HEK293 (cell line): ENCODE results near the gene DDX55.
A peak's percentile ranks its signal among the peaks of the same experiment; 100 is the strongest.

Experiments used
- GFI1B ChIP-seq: fragments of 450-650 bp; formaldehyde crosslinking; IDR thresholded peaks from 2 replicates; pipeline ENCODE4 v1.5.1; 2016; ENCODE audit warnings: missing biosample characterization, missing genetic modification characterization
- KLF16 ChIP-seq: fragments of 450-650 bp; formaldehyde crosslinking; IDR thresholded peaks from 2 replicates; pipeline ENCODE4 v1.5.1; 2017; ENCODE audit warnings: missing biosample characterization, missing genetic modification characterization
- KLF8 ChIP-seq: fragments of 450-650 bp; formaldehyde crosslinking; IDR thresholded peaks from 2 replicates; pipeline ENCODE4 v1.5.1; 2016; ENCODE audit warnings: missing biosample characterization, missing genetic modification characterization
- PRDM1 ChIP-seq: fragments of 450-650 bp; formaldehyde crosslinking; IDR thresholded peaks from 2 replicates; pipeline ENCODE4; 2016; ENCODE audit warnings: missing biosample characterization, missing genetic modification characterization
- SCRT2 ChIP-seq: fragments of 450-650 bp; formaldehyde crosslinking; IDR thresholded peaks from 2 replicates; pipeline ENCODE4 v1.5.1; 2016; ENCODE audit warnings: missing biosample characterization, missing genetic modification characterization
- ZBTB10 ChIP-seq: fragments of 450-650 bp; formaldehyde crosslinking; IDR thresholded peaks from 2 replicates; pipeline ENCODE4 v1.5.1; 2016; ENCODE audit warnings: missing biosample characterization, missing genetic modification characterization
- ZBTB11 ChIP-seq: fragments of 450-650 bp; formaldehyde crosslinking; conservative IDR thresholded peaks from 2 replicates; pipeline ENCODE4 v1.5.1; 2016; ENCODE audit warnings: low read depth, missing biosample characterization, missing genetic modification characterization
- ZFHX2 ChIP-seq: fragments of 450-650 bp; formaldehyde crosslinking; conservative IDR thresholded peaks from 2 replicates; pipeline ENCODE4 v1.5.1; 2016; ENCODE audit warnings: missing biosample characterization, missing genetic modification characterization
- ZFP69B ChIP-seq: fragments of 450-650 bp; formaldehyde crosslinking; IDR thresholded peaks from 2 replicates; pipeline ENCODE4 v1.5.1; 2016; ENCODE audit warnings: missing biosample characterization, missing genetic modification characterization
- ZNF132 ChIP-seq: fragments of 450-650 bp; formaldehyde crosslinking; IDR thresholded peaks from 2 replicates; pipeline ENCODE4 v1.5.1; 2017; ENCODE audit warnings: missing biosample characterization, missing genetic modification characterization, borderline replicate concordance
- ZNF18 ChIP-seq: fragments of 450-650 bp; formaldehyde crosslinking; IDR thresholded peaks from 2 replicates; pipeline ENCODE4 v1.5.1; 2016; ENCODE audit warnings: missing biosample characterization, missing genetic modification characterization
- ZNF26 ChIP-seq: fragments of 450-650 bp; formaldehyde crosslinking; IDR thresholded peaks from 2 replicates; pipeline ENCODE4 v1.5.1; 2016; ENCODE audit warnings: missing biosample characterization, missing genetic modification characterization
- ZNF37A ChIP-seq: fragments of 450-650 bp; IDR thresholded peaks from 2 replicates; pipeline ENCODE4 v1.5.1; 2018; ENCODE audit warnings: missing biosample characterization, missing genetic modification characterization
- ZNF416 ChIP-seq: fragments of 450-650 bp; formaldehyde crosslinking; IDR thresholded peaks from 2 replicates; pipeline ENCODE4 v1.5.1; 2016; ENCODE audit warnings: missing biosample characterization, missing genetic modification characterization
- ZNF488 ChIP-seq: fragments of 450-650 bp; formaldehyde crosslinking; IDR thresholded peaks from 2 replicates; pipeline ENCODE4 v1.5.1; 2016; ENCODE audit warnings: missing biosample characterization, missing genetic modification characterization
- ZNF501 ChIP-seq: fragments of 450-650 bp; formaldehyde crosslinking; IDR thresholded peaks from 2 replicates; pipeline ENCODE4 v1.5.1; 2016; ENCODE audit warnings: missing biosample characterization, missing genetic modification characterization
- ZNF529 ChIP-seq: fragments of 450-650 bp; formaldehyde crosslinking; IDR thresholded peaks from 2 replicates; pipeline ENCODE4 v1.5.1; 2017; ENCODE audit warnings: missing genetic modification characterization, missing biosample characterization; ENCODE audit not compliant: insufficient replicate concordance
- ZNF624 ChIP-seq: fragments of 450-650 bp; formaldehyde crosslinking; IDR thresholded peaks from 2 replicates; pipeline ENCODE4 v1.5.1; 2017; ENCODE audit warnings: missing biosample characterization, missing genetic modification characterization
- ZNF629 ChIP-seq: fragments of 450-650 bp; formaldehyde crosslinking; IDR thresholded peaks from 2 replicates; pipeline ENCODE4 v1.5.1; 2017; ENCODE audit warnings: missing biosample characterization, missing genetic modification characterization
- ZNF654 ChIP-seq: fragments of 450-650 bp; formaldehyde crosslinking; IDR thresholded peaks from 2 replicates; pipeline ENCODE4 v1.5.1; 2016; ENCODE audit warnings: low read depth, missing biosample characterization, missing genetic modification characterization
- ZNF658 ChIP-seq: fragments of 450-650 bp; formaldehyde crosslinking; IDR thresholded peaks from 2 replicates; pipeline ENCODE4; 2016; ENCODE audit warnings: missing biosample characterization, missing genetic modification characterization
- ZNF670 ChIP-seq: fragments of 450-650 bp; formaldehyde crosslinking; IDR thresholded peaks from 2 replicates; pipeline ENCODE4 v1.5.1; 2016; ENCODE audit warnings: missing biosample characterization, missing genetic modification characterization, low read depth
- ZNF837 ChIP-seq: fragments of 450-650 bp; formaldehyde crosslinking; IDR thresholded peaks from 2 replicates; pipeline ENCODE4 v1.5.1; 2016; ENCODE audit warnings: missing biosample characterization, missing genetic modification characterization
- ZSCAN16 ChIP-seq: fragments of 450-650 bp; formaldehyde crosslinking; IDR thresholded peaks from 2 replicates; pipeline ENCODE4 v1.5.1; 2016; ENCODE audit warnings: missing biosample characterization, missing genetic modification characterization
- TF ChIP-seq, protein P1 (sequence below): fragments of 450-650 bp; formaldehyde crosslinking; IDR thresholded peaks from 2 replicates; pipeline ENCODE4 v1.5.1; 2017; ENCODE audit warnings: missing biosample characterization, missing genetic modification characterization
- TF ChIP-seq, protein P2 (sequence below): fragments of 450-650 bp; IDR thresholded peaks from 2 replicates; pipeline ENCODE4 v1.5.1; 2018; ENCODE audit warnings: missing biosample characterization, mild to moderate bottlenecking, missing genetic modification characterization

DDX55 gene

GRCh38 chr12:123633379-123634141, 31.7 kb downstream of the DDX55 start, which contains the start of the genes EIF2B1 and GTF2H3 (continued):
- TF ChIP-seq ZBTB11 (tag by site-specific recombination) (peak; percentile 98), ZNF529 (tag by site-specific recombination) (no peak), KLF8 (tag by site-specific recombination) (peak; percentile 55; the same call in 1 of the 2 replicates), ZBTB10 (tag by site-specific recombination) (peak; percentile 100), ZNF488 (tag by site-specific recombination) (no peak), ZNF416 (tag by site-specific recombination) (no peak), ZFP69B (tag by site-specific recombination) (no peak), ZFHX2 (tag by site-specific recombination) (peak; percentile 76), SCRT2 (tag by site-specific recombination) (peak; percentile 99), ZNF501 (peak; percentile 86), ZNF837 (tag by site-specific recombination) (no peak), ZNF670 (tag by site-specific recombination) (no peak), PRDM1 (tag by site-specific recombination) (no peak), ZNF629 (peak; percentile 97), ZNF654 (tag by site-specific recombination) (no peak), ZNF658 (tag by site-specific recombination) (no peak), ZNF26 (tag by site-specific recombination) (no peak), ZNF132 (tag by site-specific recombination) (no peak), ZNF624 (tag by site-specific recombination) (no peak), ZNF37A (tag by site-specific recombination) (no peak), ZSCAN16 (tag by site-specific recombination) (no peak), KLF16 (tag by site-specific recombination) (peak; percentile 71; the same call in 1 of the 2 replicates), ZNF18 (tag by site-specific recombination) (no peak), GFI1B (tag by site-specific recombination) (no peak)
- TF ChIP-seq, protein P1, sequence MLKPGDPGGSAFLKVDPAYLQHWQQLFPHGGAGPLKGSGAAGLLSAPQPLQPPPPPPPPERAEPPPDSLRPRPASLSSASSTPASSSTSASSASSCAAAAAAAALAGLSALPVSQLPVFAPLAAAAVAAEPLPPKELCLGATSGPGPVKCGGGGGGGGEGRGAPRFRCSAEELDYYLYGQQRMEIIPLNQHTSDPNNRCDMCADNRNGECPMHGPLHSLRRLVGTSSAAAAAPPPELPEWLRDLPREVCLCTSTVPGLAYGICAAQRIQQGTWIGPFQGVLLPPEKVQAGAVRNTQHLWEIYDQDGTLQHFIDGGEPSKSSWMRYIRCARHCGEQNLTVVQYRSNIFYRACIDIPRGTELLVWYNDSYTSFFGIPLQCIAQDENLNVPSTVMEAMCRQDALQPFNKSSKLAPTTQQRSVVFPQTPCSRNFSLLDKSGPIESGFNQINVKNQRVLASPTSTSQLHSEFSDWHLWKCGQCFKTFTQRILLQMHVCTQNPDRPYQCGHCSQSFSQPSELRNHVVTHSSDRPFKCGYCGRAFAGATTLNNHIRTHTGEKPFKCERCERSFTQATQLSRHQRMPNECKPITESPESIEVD (tag by site-specific recombination), result no peak
- TF ChIP-seq, protein P2, sequence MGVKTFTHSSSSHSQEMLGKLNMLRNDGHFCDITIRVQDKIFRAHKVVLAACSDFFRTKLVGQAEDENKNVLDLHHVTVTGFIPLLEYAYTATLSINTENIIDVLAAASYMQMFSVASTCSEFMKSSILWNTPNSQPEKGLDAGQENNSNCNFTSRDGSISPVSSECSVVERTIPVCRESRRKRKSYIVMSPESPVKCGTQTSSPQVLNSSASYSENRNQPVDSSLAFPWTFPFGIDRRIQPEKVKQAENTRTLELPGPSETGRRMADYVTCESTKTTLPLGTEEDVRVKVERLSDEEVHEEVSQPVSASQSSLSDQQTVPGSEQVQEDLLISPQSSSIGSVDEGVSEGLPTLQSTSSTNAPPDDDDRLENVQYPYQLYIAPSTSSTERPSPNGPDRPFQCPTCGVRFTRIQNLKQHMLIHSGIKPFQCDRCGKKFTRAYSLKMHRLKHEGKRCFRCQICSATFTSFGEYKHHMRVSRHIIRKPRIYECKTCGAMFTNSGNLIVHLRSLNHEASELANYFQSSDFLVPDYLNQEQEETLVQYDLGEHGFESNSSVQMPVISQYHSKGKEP (tag by site-specific recombination), result no peak
